NCI-H524 treated with DMSO at 0.1 percent for 48 hours (cell line): ENCODE data around the gene HS3ST2.
"Not testable (repeated sequence)": the region's sequence is repeated elsewhere in the genome, so short reads cannot be mapped to it uniquely, and the experiment has no call there.

Experiments
- DNase-seq: peaks from one replicate; lab custom pipeline; 2025; lab: John Stamatoyannopoulos, UW

The HS3ST2 gene

DNA sequence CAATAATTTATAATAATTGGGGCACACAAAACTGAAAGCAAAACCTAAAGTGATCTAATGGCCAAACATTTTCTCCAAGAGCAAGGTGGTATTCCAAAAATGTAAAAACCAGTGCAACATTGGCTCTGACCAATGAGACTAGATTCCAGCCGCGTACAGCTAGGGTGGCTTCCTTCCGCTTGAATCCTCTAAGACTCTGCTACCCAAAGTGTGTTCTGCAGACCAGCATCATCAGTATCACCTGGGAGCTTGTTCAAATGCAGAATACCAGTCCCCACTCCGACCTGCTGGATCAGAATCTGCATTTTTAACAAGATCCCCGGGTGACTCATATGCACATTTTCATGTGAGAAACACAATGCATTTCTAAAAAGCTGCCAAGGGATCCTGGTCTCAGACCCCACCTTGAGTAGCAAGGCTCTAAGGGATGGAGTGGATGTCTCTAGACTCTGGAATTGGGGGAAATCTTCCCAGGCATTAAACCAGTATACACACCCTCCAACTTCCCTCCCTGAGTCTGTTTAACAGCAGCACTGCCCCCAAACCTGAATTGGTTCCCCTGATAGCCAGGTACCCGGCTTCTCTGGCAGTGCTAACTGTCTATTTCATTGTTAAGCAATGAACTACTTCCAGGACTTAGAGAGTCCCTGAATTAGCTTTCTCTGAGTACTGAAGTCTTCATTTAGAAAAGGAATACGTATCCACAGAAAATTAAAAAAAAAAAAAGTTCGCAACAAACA, 118.2 kb downstream of the HS3ST2 start:
- no peak for DNase-seq

DNA sequence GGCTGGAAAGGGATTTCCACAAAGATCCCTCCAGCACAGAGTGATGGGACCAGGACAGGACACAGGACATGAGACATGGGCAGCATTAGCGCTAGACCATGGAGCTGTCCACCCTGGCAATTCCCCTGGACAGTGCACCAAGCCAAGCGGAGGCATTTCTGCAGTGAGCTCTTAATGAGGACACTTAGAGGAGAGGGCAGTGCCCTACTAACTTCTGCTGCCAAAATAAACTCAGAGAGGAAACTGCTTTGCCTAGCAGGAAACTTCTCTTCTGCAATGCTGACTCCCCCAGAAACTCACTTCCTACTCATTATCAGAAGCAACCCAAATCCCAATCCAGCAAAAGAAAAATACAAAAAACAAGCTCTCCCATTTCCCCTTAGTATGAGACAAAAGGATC, 119.2 kb downstream of the HS3ST2 start:
- no peak for DNase-seq

DNA sequence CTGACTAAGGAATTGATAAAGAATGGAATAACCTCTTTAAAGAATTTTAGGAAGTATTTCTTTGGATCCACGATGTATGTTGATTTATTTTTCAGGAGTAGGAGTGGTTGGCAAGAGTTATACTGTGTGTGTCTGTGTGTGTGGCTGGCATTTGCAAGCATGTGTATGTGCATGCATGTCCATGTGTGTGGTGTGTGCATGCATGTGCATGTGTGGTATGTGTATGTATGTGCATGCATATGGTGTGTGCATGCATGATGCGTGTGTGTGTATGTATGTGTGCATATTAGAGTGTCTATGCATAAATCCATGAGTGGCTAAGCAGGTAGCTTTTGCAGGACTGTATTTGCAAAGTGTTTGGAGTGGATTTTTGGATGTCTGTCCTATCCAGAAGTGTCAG, 120.8 kb downstream of the HS3ST2 start:
- DNase-seq, result no peak

DNA sequence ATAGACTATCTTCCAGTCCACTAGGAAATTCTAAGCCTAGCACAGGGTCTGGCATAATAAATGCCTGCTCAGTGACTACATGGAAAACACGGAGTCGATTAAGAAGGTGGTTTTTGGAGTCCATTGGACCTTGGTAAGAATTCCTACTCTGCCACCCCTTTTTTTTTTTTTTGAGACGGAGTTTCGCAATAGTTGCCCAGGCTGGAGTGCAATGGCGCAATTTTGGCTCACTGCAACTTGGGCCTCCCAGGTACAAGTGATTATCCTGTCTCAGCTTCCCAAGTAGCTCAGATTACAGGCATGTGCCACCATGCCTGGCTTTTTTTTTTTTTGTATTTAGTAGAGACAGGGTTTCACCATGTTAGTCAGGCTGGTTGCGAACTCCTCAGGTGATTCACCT, 123.2 kb downstream of the HS3ST2 start:
- no peak for DNase-seq

DNA sequence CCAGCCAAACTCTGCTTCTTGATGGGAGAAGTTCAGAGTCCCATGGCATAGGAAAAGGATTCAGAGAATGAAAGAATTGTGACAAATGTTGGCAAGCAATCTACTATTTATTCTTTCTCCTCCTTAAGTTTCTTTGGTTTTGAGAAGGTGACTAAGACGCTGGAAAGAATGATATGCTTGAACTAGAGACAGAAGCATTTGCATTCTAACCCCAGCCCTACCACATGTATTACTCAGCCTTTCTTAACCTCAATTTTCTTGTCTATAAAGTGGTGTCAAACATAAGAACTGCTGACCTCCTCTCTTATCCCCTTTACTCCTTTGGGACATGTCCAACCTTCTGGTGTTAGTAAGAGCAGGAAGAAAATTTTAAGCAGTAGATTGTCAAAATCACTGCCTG, 124.7 kb downstream of the HS3ST2 start:
- DNase-seq, result no peak

DNA sequence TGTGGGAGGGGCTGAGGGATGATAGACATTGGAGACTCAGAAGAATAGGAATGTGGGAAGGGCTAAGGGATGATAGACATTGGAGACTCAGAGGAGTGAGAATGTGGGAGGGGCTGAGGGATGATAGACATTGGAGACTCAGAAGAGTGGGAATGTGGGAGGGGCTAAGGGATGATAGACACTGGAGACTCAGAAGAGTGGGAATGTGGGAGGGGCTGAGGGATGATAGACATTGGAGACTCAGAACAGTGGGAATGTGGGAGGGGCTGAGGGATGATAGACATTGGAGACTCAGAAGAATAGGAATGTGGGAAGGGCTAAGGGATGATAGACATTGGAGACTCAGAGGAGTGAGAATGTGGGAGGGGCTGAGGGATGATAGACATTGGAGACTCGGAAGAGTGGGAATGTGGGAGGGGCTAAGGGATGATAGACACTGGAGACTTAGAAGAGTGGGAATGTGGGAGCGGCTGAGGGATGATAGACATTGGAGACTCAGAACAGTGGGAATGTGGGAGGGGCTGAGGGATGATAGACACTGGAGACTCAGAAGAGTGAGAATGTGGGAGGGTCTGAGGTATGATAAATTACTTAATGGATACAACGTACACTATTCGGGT, 125.9 kb downstream of the HS3ST2 start:
- DNase-seq, result not testable (repeated sequence)

DNA sequence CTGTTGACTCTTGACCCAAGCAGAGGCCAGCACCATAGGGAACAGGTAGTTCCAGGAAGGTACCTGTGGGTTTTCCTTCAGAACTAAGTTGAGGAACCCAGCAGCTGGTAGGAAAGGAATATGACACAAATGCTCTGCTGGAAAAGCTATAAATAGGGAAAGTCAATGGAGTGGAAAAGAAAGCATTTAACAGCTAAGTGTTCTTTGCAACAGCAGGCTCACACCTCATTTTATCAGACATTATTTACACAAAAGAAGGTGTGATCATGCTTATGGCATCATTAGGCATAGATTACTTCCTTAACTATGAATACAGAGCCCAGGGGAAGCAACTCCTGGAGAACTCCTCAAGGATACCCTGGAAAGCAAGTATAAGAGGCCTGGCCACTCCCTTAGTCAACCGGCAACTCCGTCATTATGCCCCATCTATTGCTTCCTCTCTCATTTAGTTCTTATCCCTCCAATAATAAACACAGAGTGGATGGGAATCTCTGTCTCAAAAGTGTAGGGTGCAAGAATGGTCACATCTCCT, 128.1 kb downstream of the HS3ST2 start:
- no peak for DNase-seq

DNA sequence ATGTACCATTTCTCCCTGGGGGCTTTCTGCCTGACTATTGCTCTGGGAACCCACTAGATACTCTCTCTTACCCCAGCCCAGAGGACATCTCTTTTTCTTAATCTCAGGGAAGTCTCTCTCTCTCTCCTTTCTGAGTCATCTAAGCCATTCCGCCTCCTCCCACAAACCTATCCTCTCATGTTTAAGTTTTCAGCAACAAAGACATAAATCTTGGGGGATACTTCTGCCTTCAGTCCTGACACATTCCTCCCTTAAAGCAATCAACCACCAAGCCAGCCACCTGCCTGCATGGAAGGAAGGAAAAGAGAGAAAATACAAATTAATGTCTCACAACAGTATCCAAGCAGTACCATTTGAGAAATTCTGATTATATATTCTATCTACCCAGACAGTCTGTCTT, 128.8 kb downstream of the HS3ST2 start:
- DNase-seq, result no peak

DNA sequence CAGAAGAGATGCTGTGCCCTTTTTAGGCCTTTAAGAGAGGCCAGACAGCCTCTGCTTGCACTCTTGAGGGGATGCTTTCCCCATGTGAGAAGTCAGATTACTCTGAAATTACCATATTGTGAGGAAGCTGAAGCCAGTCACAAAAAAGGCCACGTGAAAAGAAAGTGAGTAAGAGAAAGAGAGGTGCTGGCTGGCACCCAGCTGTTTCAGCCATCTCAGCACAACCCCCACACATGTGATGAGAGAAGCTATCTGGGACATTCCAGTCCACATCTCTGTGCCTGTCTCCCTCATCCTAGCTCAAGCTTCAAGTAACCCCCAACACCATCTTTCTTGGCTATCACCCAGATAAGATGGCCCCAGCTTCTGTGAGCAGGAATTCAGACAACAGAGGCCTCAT, 131.4 kb downstream of the HS3ST2 start:
- DNase-seq, result no peak

DNA sequence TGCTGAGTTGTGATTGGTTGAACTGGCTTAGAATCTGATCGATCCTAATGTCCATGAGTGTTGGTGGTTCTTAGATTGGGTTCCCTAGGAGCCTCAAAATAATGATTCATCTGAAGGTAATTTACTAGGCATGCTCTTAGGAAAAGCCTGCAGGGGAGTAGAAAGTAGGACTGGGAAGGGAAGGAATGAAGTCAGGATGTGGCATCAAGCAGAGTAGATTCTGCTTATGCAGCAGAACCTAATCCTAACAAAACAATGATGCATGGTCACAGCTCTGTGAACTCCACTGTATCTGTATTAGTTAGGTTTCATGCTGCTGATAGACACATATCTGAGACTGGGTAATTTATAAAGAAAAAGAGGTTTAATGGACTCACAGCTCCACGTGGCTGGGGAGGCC, 132.5 kb downstream of the HS3ST2 start:
- no peak for DNase-seq

DNA sequence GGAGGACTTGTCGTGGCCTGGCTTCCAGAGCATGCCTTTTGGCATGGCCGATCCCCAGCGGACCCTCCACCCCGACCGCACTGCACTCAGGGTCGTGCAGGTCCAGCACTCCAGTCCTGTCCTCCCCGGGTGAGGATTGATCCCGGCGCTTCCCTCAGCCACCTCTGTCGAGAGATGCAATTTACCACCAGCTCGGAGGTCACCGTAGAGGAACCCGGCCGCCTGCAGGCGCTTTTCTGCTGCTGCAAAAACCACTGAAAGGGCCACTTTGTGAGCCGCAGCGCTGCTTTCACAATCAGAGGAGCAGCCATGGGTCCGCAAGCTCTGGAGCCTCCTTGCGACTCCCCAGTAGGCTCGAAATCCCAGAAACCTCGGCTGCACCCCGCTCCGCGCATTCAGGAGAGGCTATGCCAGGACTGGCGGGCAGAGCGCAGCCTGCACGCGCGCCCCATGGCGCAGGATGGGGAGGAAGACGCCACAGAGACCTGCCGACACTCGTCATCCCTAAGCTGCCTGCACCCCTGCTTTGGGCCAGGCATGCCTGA, 134.2 kb downstream of the HS3ST2 start:
- DNase-seq, result no peak

DNA sequence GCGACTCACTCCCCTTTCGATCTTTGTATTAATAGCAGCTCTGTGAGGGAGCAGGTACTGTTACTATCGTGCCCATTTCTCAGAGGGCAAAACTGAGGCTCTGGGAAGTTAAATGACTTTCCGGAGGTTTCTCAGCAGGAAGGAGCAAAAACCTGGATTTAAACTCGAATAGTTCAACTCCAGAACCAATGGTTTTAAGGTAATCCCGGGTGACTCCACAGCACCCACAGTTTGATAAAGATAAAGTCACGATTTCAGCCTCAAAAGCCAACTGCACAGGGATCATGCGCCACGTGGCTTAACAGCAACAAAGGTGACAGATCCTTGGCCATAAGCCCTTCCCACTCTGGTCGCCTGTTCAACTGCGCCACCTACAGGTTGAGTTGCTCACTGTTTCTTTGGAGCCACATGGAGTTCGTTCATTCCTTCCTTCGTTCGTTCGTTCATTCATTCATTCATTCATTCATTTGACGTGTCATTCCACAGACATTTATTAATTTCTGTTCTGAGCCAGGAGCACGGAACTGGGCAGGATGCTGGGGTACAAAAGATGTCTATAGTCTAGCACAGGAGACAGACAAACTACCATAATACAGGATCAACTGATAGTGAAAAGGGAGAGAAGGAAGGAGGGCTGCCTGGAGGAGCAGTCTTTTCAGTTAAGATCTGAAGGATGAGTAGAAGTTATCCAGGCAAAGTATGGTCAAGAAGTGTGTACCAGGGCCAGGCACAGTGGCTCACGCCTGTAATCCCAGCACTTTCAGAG, 134.8 kb downstream of the HS3ST2 start:
- no peak for DNase-seq

DNA sequence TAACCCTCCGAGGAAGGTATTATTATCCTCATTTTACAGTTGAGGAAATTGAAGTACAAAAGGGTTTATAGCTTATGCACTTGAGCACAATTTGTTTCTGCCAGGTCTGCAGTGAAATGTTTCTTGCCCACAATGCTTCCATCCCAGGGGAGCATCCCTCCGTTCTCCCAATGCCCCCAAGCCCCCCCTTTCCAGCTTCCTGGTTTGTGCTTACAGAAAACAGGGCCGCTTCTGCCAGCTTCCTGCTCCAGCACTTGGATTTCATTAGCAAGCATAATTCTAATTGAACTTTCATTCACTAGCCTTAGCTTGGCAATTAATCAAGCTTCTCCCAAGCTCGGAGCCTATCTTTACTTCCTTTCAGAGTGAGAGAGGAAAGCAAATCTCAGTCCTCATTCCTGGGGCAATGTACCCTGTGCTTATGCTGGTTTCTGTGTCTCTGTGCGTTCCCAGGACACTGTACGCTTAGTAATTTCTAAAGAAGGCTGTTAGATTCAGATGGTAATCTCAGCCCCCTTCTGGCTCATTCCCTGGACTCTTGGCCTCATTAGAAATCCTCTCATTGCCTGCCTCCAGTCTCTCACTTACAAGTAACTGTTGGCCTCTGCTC, 141.6 kb downstream of the HS3ST2 start:
- no peak for DNase-seq

DNA sequence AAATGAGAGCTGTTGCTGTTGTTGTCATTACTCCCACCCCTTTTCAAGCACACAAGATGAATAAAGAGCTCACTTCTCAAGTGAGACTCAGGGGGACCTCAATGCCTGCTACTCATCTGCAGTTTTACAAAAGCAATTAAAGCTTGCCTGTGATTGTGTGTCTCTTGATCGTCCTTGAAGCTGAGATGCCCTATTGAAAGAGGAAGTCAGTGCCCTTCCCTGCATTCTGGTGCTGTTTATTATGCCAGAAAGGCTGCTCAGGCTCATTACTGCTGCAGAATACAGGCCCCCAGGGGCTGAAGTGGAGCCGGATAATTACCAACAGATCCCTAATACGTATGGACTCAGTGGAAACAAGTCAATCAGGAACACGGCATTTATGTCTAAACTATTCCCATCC, 147.2 kb downstream of the HS3ST2 start:
- no peak for DNase-seq

DNA sequence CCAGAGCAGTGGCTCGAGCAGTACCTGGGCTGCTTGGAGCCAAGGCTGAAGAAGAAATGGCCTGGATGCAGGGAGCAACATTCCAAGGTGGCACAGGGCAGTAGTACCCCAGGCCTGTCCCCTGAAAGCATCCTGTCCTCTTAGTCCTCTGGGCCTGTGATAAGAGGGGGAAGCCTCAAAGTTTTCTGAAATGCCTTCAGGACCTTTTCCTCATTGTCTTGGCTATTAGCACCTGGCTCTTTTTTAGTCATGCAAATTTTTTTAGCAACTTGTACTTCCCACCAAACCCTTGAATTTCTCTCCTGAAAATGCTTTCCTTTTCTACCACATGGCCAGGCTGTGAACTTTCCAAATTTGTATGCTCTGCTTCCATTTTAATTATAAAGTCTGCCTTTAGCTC, 148.9 kb downstream of the HS3ST2 start:
- no peak for DNase-seq
